Esophagus squamous epithelium (tissue), 4 donors: ENCODE data around the gene UBA6.

Experiments
- CTCF ChIP-seq, 6 experiments: fragments of 450-650 bp in 4 of 6; fragments of 200-600 bp in 2 of 6; sonication (generic) in 2 of 6; IDR thresholded peaks; one replicate each; pipeline ENCODE4 v1.5.1; 2016 to 2019; ENCODE audit warnings: antibody characterized with exemption in 6 of 6, mild to moderate bottlenecking in 4 of 6, moderate library complexity in 4 of 6
- POLR2A ChIP-seq, 4 donors: fragments of 450-650 bp; IDR thresholded peaks; one replicate each; pipeline ENCODE4 v1.6.1; 2017; ENCODE audit warnings: antibody characterized with exemption in 4 of 4, mild to moderate bottlenecking in 4 of 4, moderate library complexity in 3 of 4

DNA sequence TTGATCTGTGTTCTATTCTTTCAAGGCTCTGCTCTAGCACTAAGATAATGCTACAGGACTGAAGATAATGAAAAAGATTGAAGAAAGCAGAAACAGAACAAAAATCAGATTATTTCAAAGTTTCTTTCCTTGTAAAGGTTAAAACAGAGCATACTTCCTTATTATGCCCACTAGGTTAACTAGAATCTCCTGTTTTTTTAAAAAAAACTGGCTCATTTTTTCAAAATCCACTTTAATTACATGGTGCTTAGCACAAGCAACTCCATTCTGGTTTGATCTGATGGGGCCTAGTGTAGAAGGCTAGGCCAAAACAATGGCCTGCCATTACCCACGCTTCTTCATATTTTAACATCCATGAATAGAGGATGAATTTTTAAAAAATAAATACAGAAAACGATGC is 1.2 kb upstream of the UBA6 start:
- TF ChIP-seq CTCF (IDR thresholded peaks at IDR 0.05), result no peak
- no peak for TF ChIP-seq POLR2A (IDR thresholded peaks at IDR 0.05)
